ENCODE data around the gene ULBP3.
"Not testable (repeated sequence)": the region's sequence is repeated elsewhere in the genome, so short reads cannot be mapped to it uniquely, and the experiment has no call there.

ULBP3 gene

DNA sequence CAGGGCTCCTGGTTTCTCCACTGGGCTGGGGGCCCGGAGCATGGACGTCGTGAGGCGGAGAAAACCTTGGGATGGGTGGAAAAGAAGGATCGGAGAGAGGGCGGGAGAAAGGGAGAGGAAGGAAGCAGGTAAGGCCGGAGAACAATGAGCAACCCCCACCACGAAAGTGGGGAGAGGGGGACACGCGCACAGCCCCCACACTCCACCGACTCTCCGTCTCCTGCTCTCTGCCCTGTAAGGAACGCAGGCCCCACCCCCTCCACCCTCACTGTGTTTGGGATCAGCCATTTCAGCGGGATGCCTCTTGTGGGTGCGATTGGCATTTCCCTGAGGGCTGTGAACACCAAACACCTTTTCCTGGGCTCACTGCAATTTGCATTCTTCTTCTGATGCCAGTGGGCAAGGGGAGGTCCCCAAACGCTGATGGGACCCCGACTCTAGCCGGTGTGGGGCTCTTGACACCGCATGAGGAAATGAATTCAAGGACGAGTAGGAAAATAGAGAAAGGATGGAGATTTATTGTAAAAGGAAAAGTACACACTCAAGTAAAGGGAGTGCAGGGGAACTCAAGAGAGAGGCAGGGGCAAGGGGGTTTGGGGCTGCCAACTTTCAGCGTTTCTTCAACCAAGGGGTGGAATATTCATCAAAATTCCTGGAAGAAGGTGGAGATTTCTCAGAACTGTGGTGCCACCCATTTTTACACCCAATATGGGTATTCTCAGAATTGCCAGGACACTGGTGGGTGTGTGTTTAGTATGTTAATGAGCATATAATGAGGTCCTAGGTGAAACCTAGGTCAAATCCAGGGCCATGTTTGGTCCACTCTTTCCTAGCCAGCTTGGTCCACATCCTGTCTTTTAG lies 30.5 kb downstream of the ULBP3 start:
- no peak for DNase-seq

DNA sequence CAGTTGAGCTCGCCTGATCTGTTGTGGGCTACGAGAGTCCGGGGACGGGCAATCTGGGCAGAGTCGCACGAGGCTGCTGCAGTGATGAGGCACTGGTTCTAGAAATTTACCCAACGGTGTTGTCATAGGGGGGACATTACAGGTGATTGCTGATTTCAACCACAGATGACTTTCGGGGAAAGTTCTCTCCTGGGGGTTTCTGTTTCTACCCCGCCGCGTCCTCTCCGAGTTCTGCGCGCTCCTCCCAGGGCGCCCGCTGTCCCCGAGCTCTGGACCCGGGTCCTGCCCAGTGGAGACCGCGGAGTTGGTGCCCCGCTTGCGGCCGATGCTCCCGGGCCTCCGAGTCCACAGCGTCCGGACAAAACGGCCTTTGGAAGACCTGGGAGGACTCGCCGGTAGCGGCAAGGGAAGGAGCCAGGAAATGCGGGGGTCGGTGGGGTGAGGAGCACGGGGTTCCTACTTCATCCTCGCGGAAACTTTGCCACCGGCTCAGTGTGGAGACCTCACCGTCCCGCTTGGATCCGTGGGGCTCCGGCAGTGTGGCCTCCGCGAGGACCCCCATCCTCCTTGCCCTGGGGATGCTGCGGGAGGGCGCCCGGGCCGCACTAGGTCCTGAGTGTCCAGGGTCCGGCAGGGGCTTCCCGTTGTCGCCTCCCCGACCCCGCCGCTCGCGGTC lies 31.3 kb downstream of the ULBP3 start:
- no peak for DNase-seq

DNA sequence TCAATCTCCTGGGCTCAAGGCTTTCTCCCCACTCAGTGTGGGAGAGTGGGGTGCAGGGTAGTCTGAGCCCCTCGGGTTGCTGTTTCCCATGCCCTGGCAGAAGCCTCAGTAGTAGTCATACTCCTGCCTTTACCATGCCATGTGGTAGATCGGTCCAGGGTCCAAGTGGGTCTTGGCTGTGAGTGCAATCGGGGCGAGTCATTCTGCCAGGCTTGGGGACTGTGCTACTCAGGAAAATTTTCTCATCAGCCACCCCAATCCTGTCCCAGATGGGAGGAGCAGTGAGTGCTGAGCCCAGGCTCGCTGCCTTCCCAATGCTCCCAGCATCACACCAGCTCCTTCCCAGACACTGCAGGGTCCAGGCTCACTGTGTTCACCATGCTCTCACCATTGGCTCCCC lies 32.8 kb downstream of the ULBP3 start:
- DNase-seq = no peak

DNA sequence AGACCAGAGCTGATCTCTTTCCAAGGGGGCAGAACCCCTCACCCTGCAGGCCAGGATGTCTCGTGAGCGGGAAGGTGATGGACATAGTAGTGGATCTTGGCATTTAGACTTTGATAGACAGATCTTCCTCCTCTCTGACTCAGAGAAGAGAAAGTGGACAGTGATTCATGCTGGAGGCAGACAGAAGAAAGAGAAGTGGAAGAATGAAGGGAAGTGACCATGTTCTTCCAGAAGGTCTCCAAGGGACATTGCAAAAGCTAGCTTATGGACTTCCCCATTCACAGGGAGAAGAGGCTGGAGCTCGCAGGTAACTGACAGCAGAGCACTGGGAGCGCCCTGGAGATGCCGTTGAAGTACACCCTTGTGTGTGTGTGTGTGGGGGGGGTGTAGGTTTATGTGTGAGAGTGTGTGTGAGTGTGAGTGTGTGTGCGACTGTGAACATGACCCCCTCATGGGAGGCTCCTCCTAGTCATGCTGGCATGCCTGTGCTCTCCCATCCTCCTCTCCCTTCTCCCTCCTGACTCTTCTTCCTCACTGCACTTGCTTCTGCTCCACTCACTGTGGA lies 35.6 kb downstream of the ULBP3 start:
- no peak for DNase-seq

DNA sequence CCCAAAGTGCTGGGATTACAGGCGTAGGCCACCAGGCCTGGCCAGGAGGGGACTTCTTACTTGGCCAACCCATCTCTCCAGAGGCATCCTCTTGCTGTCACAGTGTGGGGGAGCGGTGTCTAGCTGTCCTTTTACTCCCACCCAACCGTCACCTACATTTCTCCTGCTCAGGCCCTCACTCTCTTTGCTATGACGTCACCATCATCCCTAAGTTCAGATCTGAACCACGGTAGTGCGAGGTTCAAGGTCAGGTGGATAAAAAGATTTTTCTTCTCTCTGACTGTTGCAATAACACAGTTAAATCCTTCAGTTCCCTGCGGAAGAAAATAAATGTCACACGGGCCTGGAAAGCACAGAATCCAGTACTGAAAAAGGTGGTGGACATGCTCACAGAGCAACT lies 36.3 kb downstream of the ULBP3 start:
- DNase-seq = no peak

DNA sequence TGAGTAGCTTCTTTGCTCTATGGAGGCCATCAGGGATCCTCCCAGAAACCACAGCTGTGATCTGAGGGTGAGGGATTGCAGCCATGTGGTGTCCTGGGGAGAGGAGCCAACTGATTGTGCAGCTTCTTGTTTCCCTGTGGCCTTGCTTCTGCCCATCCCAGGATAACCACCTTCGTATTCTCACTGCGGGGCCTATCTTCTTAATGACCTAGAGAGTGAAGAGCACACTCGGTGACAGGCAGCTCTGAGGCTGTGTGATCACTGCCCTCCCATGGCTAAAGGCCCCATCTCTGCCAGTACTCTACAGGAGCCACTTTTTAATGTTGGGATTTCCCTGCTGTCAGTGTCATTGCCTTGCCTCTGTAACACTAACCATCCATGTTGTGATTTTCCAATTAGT lies 38.3 kb downstream of the ULBP3 start:
- no peak for DNase-seq

DNA sequence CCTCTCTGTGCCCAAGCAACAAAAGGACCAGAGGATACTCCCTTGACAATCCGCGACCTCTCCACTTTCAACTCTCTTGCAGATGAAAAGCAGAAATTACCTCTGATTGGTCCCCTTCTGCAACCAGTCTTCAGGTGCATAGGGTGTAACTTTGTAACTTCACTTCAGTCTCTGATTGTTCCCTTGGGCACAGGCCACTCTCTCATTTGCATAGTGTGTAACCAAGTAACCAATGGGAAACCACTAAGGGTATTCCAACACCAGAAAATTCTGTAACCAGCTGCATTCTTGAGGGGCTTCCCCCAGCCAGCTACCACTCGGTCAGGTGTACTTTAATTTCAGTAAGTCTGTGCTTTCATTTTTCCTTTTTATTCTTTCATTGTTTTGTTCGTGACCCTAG lies 39.2 kb downstream of the ULBP3 start:
- no peak for DNase-seq

DNA sequence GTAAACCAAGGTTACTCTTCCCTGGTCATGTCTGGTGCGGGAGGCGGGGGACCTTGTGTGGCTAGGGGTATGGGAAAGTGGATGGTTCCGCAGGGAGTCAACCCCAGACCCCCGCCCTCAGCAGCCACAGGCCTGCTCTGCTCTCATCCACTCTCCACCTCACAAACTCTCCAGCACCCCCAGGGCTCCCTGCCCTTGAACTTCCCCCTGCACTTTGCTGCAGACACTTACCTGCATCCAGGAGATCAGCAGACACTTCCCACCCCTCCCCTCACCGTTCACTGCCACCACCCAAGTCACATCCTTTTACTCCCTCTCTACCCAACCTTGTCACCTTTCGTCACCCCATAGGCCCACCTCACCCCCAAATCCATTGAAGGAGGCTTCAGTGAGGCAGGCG lies 39.6 kb downstream of the ULBP3 start:
- no peak for DNase-seq

DNA sequence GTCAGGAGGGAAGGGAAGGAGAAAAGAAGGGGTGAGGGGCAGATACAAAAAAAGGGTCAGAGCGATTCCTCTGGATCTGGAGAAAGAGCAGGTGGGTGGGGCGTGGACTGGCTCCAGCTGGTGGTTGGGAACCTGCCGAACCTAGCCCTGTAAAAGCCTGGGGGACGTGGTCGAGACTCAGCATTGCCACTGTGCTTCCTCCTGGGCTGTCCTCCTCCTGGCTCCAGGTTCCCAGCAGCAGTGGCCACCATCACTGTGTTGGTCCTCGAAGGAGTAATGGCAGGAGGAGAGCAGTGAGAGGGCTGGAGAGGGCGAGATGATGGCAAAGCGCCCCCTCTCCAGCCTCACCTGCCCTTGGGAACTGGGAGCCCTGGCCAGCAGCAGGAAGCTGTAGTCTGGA lies 40.1 kb downstream of the ULBP3 start:
- no peak for DNase-seq

DNA sequence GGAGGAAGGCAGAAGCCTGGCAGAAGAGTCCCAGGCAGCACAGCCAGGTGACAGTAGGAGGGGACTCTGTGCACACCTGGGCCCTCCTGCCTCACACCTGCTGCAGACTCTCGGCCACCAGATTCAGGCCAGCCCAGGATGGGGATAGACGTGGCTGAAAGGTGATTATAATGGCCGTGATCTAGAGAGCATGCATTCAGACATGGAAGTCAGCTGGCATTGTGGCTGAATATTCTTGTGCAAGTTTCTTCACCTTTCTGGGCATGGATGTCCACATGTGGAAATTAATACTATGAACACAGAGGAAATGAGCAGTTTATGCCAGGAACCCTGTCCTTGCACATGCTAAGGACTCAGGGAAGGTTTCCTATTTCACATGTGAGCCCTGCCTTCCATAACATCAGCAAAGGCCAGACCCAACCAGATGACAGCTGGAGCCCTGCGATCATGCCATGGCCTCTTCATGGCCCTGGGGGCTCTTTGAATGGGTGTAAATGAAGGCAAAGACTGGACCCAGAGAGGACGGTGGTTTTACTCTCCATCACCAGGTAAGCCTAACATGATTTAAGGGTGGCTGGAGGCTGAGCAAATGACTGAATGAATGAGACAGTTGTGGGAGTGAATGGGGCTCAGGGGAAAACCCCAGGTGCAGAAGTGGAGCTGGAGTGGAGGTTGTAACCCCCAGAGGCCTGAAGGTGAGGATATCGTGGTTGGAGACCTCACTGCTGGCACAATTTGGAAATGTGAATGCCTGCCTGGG lies 40.9 kb downstream of the ULBP3 start:
- no peak for DNase-seq

DNA sequence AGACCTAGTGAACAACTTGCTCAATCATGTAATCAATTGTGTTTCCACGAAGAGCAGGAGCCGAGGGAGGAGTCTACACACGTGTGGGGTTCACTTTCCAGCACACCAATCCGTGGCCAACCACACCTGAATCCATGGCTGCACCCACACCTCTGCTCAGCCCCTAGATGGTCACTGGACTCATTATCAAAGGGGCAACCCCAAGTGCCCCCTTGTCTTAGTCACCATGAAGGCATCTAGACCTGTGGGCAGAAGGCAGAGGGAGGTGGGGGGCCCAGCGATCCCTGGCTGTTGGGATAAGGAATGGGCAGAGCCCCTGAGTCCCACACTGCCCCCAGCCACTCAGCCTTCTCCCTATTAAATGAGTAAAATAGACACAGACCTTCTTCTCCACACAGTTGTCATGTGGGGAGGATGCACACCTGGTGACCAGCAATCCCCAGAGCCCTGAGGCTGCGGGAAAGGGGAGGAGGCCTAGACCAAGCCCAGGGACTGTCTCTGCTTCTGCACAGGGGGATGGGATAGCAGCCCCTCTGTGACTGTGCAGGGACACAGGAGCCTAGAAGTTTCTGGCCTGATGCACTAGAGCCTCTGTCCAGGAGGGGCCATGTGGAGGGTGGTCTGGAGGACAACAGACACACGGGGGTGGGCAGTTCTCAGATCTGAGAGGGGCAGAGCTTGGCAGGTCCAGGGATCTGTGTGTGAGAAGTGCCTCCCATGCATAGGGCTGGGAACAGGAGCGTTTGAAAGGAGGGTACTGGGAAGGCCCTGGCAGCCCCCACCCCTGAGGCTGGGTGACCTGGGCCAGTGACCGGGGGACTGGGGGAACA lies 41.7 kb downstream of the ULBP3 start:
- no peak for DNase-seq

DNA sequence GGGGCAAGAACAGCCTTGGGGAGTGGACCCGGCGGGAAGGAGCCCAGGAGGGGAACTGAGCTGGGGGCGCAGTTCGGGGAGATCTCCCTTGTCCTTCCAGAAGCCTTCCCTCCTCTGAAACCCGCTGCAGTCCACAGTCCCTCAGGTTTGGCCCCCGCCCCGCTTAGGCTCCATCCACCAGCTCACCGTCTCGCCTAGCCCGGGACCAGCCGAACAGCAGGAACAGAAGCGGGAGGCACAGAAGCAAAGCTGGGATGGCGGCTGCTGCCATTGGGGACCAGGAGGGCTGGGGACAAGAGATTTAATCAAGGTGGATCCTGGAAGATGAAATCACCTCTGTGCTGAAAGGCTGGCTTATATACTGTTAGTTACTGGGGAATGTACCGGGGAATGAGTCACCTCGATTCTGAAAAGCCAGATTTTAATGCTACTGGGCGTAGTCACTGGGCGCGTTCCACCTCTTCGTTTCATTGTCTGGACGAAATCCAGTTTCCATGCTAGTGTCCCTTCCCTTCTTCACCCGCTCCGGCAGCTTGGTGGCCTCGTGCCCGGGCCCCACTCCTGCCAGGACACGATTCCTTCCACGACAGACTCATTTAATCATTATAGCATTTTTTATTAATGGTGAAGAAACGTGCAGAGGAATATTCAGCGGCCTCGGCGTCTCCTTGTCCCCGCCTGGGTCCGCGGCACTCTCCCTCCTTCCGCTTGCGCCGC lies 43.6 kb downstream of the ULBP3 start, which contains the start of gene RAET1L:
TSS of gene RAET1L (minus strand) at position 332 of the 717 bp plus-strand sequence. CDS start at position 271, 61 bp downstream.
- peak; percentile 42 for DNase-seq

DNA sequence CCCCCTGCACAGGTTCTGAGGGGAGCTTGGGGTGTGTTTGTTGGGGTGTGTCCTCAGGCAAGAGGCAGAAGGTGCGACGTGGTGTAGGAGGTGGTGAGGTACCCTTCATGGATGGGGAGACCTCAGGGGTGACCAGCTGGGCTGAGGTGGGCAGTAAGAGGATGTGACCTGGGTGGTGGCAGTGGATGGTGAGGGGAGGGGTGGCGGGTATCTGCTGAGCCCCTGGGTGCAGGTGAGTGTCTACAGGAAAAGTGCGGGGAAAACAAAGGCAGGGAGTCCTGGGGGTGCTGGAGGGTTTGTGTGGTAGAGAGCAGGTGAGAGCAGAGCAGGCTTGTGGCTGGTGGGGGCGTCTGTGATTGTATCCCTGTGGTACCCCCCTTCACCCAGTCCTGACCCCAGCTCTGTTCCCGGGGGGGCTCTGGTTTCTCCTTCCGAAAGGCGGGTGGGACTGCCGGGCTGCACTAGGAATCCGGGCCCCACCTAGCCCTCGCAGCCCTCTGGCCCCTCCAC lies 44.2 kb downstream of the ULBP3 start:
- no peak for DNase-seq

DNA sequence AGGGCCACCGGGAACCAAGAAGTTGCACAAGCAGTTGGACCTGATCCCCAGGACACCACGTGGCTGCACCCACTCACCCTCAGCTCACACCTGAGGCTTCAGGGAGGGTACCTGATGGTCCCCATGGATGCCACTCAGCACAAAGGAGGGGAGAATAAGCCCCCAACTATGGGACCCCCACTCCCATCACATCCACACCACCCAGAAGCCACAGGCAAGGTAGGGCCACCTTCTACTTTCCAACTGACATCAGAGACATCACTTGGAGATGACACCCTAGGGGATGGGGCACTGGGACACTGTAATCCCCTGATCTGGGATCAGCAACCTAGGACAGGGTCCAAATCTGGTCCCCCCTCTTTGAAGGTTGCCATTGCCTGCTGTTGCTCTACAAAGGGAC lies 44.9 kb downstream of the ULBP3 start:
- DNase-seq = not testable (repeated sequence)

DNA sequence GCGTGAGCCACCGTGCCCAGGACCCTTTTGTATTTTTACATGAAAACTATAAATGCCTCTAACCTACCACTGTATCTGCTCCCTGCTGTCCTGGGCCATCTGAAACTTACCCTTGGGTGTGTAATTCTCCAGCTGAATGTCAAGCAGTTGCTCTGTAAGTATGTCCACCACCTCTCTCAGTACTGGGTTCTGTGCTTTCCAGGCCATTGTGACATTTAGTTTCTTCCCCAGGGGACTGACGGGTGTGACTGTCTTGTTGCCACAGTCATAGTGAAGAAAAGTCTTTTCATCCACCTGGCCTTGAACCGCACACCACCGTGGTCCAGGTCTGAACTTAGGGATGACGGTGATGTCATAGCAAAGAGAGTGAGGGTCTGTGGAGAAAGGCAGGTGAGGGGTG lies 47.1 kb downstream of the ULBP3 start:
- not testable (repeated sequence) for DNase-seq

DNA sequence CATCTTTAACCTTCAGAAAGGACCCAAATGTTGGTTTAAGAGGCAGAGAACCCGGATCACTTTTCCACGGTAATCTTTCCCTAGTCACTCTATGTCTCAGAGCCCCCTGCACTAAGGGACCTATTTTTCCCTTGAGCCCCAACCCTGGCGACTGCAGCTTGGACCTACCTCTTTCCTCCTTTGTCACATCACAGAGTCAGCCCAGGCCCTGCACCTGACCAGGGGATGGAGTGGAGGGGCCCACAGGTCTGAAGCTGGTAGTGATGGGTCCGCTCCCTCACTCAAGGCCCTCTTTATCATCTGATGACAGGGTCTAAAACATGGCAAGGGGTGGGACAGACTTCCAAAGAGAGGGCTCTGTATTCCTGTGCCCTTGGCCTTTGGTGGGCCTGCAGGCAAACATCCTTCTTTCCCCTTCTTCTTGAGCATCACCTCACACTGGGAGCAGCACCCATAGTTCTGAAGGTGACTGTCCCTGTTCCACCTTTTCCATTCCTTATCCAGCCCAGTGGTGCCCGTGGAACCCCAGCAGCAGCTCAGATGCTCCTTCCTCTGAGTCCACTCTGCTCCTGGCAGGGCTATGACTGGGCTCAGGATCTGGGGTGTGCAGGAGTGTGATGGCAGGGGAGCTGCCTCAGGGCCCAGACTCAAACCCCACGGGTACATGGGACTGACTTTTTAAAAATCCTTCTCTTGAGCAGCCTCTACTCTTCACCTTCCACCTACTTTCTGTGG lies 49.9 kb downstream of the ULBP3 start:
- no peak for DNase-seq

DNA sequence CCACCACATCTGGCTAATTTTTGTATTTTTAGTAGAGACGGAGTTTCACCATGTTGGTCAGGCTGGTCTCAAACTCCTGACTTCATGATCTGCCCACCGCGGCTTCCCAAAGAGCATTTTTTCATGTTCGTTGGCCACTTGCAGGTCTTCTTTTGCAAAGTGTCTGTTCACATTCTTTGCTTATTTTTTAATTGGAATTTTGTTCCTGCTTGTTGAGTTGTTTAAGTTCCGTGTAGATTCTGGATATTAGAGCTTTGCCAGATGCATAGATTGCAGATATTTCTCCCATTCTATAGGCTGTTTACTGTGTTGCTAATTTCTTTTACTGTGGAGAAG lies 51.8 kb downstream of the ULBP3 start:
- DNase-seq = not testable (repeated sequence)

DNA sequence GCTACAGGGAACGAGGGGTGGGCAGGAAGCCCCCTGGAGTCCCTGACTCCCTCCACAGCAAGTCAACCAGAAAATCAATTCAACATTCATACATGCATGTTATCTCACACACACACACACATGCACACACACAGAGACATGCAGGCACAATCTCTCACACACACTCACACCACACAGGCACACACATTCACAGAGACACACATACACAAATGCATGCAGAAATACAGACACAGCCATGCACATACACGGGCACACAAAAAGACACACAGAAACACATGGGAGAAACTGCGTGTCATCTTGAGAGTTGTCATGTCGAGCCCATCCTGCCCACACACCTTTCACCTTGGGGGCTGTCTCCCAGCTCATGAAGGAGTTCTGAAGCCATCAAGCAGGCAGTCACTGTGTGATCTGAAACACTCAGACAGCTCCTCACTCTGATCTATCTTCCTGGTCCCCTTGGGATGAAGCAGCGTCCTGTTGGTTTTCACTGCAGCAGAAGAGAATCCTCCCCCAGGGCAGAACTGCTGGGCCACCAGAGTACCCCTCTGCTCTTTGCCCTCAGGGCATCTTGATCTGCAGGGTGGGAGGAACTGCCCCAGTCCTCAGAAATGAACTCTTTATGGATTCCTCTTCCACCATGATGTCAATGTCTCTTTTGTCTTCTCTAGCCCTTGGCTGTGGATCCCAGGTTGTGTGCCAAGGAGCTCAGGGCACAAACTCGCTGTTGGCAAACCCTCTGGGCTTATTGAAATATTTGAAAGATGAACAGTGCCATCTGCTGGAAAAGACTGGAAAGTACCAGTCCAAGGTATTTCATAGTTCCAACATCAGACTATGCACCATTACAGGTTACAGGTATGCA lies 52.4 kb downstream of the ULBP3 start:
- DNase-seq = peak; percentile 71

DNA sequence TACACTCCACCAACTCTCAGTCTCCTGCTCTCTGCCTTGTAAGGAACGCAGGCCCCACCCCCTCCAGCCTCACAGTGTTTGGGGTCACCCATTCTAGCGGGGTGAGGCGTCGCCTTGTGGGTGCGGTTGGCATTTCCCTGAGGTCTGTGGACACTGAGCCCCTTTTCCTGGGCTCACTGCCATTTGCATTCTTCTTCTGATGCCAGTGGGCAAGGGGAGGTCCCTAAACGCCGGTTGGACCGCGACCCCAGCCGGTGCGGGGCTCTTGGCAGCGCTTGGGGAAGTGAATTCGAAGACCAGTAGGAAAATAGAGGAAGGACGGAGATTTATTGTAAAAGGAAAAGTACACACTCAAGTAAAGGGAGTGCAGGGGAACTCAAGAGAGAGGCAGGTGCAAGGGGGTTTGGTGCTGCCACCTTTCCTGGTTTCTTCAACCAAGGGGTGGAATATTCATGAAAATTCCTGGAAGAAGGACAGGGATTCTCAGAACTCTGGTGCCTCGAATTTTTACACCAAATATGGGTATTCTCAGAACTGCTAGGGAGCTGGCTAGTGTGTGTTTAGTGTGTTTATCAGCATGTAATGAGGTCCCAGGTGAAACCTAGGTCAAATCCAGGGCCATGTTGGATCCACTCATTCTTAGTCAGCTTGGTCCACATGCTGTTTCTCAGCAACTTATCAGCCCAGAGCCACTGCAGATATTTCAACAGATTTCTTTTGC lies 53.5 kb downstream of the ULBP3 start:
- DNase-seq = not testable (repeated sequence)
